WTC11 (cell line): ENCODE measurements around the gene ECHDC3. TPM values are rescaled to one million over a fixed set of nuclear protein-coding genes. Genes with fewer than 3 reads are reported as not detected.
"Not testable (repeated sequence)": the region's sequence is repeated elsewhere in the genome, so short reads cannot be mapped to it uniquely, and the experiment has no call there.

Source experiments
- ATAC-seq: fragments of 200-7000 bp; cut with Tn5 transposase; 2 replicates; pipeline ENCODE4 v1.10.0; 2021; ENCODE audit warnings: mild to moderate bottlenecking, moderate library complexity
- CTCF ChIA-PET: fragments of 300-600 bp; sonication (Branson Sonifier 250); formaldehyde crosslinking; loops from one replicate; lab custom pipeline; 2021; ENCODE audit warnings: antibody characterized with exemption; lab: Charles Lee
- POLR2A ChIA-PET: fragments of 350-600 bp; sonication (Branson Sonifier 250); formaldehyde crosslinking; loops from one replicate; lab custom pipeline; 2021; ENCODE audit warnings: antibody characterized with exemption; lab: Charles Lee
- DNase-seq: peaks from one replicate; pipeline ENCODE4 v3.0.0; 2021; ENCODE audit warnings: low spot score
- H3K27ac Mint-ChIP-seq: 2 replicates; pipeline ENCODE4 v1.8.0; 2021; ENCODE audit warnings: mixed read lengths
- H3K27me3 Mint-ChIP-seq: 2 replicates; pipeline ENCODE4 v1.8.0; 2021; ENCODE audit warnings: low read depth, mild to moderate bottlenecking, moderate library complexity, mixed read lengths
- H3K36me3 Mint-ChIP-seq: 2 replicates; pipeline ENCODE4 v1.8.0; 2021; ENCODE audit warnings: mixed read lengths
- H3K4me1 Mint-ChIP-seq: 2 replicates; pipeline ENCODE4 v1.8.0; 2022; ENCODE audit warnings: mixed read lengths
- H3K4me3 Mint-ChIP-seq: 2 replicates; pipeline ENCODE4 v1.8.0; 2021; ENCODE audit warnings: mild to moderate bottlenecking, moderate library complexity, mixed read lengths
- H3K9me3 Mint-ChIP-seq: 2 replicates; pipeline ENCODE4 v1.8.0; 2021; ENCODE audit warnings: mixed read lengths
- AR ChIP-seq: fragments of 250-450 bp; sonication (Bioruptor Pico); IDR thresholded peaks from 2 replicates; pipeline ENCODE4 v1.9.0; 2021; ENCODE audit warnings: mild to moderate bottlenecking
- ATF6 ChIP-seq: sonication (generic); formaldehyde crosslinking; IDR thresholded peaks from 2 replicates; pipeline ENCODE4 v1.8.1; 2023; ENCODE audit warnings: mild to moderate bottlenecking, missing genetic modification reagents
- CREB1 ChIP-seq: sonication (generic); formaldehyde crosslinking; IDR thresholded peaks from 2 replicates; pipeline ENCODE4 v1.8.0; 2023; ENCODE audit warnings: mild to moderate bottlenecking, missing genetic modification reagents
- E2F4 ChIP-seq: sonication (generic); formaldehyde crosslinking; IDR thresholded peaks from 2 replicates; pipeline ENCODE4 v1.8.1; 2022; ENCODE audit warnings: low read depth, mild to moderate bottlenecking, moderate library complexity, missing genetic modification reagents, borderline replicate concordance
- EMX1 ChIP-seq: fragments of 250-450 bp; sonication (Bioruptor Pico); IDR thresholded peaks from 2 replicates; pipeline ENCODE4 v1.8.0; 2021; ENCODE audit warnings: mild to moderate bottlenecking
- ETV6 ChIP-seq: sonication (generic); formaldehyde crosslinking; IDR thresholded peaks from 2 replicates; pipeline ENCODE4 v1.8.1; 2022; ENCODE audit warnings: mild to moderate bottlenecking, missing genetic modification reagents
- FOXJ3 ChIP-seq: sonication (generic); formaldehyde crosslinking; IDR thresholded peaks from 2 replicates; pipeline ENCODE4 v1.9.0; 2021; ENCODE audit warnings: missing genetic modification reagents, mild to moderate bottlenecking, borderline replicate concordance
- FOXK1 ChIP-seq: sonication (generic); formaldehyde crosslinking; IDR thresholded peaks from 2 replicates; pipeline ENCODE4 v1.8.0; 2022; ENCODE audit warnings: mild to moderate bottlenecking, moderate library complexity, missing genetic modification reagents
- FOXP4 ChIP-seq: sonication (generic); formaldehyde crosslinking; IDR thresholded peaks from 2 replicates; pipeline ENCODE4 v1.8.0; 2022; ENCODE audit warnings: mild to moderate bottlenecking, missing genetic modification reagents
- HMGA2 ChIP-seq: fragments of 250-450 bp; sonication (Bioruptor Pico); IDR thresholded peaks from 2 replicates; pipeline ENCODE4 v1.4.0; 2021; ENCODE audit warnings: mild to moderate bottlenecking, moderate library complexity
- IRF1 ChIP-seq: sonication (generic); formaldehyde crosslinking; IDR thresholded peaks from 2 replicates; pipeline ENCODE4 v1.8.0; 2023; ENCODE audit warnings: missing genetic modification reagents
- JAZF1 ChIP-seq: fragments of 250-450 bp; sonication (Bioruptor Pico); IDR thresholded peaks from 2 replicates; pipeline ENCODE4 v1.9.0; 2021; ENCODE audit warnings: moderate library complexity, mild to moderate bottlenecking, inconsistent platforms
- MLX ChIP-seq: sonication (generic); formaldehyde crosslinking; IDR thresholded peaks from 2 replicates; pipeline ENCODE4 v1.8.1; 2023; ENCODE audit warnings: mild to moderate bottlenecking, missing genetic modification reagents, moderate library complexity
- NFYB ChIP-seq: sonication (generic); formaldehyde crosslinking; conservative IDR thresholded peaks from 2 replicates; pipeline ENCODE4 v1.8.0; 2022; ENCODE audit warnings: low read depth, missing genetic modification reagents
- NR1H2 ChIP-seq: sonication (generic); formaldehyde crosslinking; IDR thresholded peaks from 2 replicates; pipeline ENCODE4 v1.9.0; 2021; ENCODE audit warnings: mild to moderate bottlenecking, moderate library complexity, missing genetic modification reagents
- NR3C1 ChIP-seq: sonication (generic); formaldehyde crosslinking; conservative IDR thresholded peaks from 2 replicates; pipeline ENCODE4 v1.8.1; 2023; ENCODE audit warnings: low read depth, mild to moderate bottlenecking, missing genetic modification reagents
- PRDM15 ChIP-seq: sonication (generic); formaldehyde crosslinking; IDR thresholded peaks from 2 replicates; pipeline ENCODE4 v1.8.0; 2022; ENCODE audit warnings: missing genetic modification reagents
- SMAD4 ChIP-seq: sonication (generic); formaldehyde crosslinking; IDR thresholded peaks from 2 replicates; pipeline ENCODE4 v1.8.0; 2022; ENCODE audit warnings: mild to moderate bottlenecking, missing genetic modification reagents
- ZNF219 ChIP-seq: sonication (generic); formaldehyde crosslinking; IDR thresholded peaks from 2 replicates; pipeline ENCODE4 v1.8.0; 2023; ENCODE audit warnings: missing genetic modification reagents, mild to moderate bottlenecking, borderline replicate concordance
- ZNF396 ChIP-seq: fragments of 250-450 bp; sonication (Bioruptor Pico); IDR thresholded peaks from 2 replicates; pipeline ENCODE4 v1.8.0; 2021; ENCODE audit warnings: mild to moderate bottlenecking, moderate library complexity, borderline replicate concordance
- total RNA-seq: library from RNA; stranded (reverse); gene quantifications from 3 replicates; pipeline ENCODE4 v1.2.3, GENCODE V29; 2021

ECHDC3 gene
- total RNA-seq, 1 experiment from 2014 or later, result 17.1 TPM

- Mint-ChIP-seq H3K9me3 (peaks cover 22% of the 10 kb centered on the region), H3K27ac (peak overlapping the region; percentile 83), H3K27me3 (peaks cover 36% of the 10 kb centered on the region), H3K4me3 (peak overlapping the region; percentile 69), H3K36me3 (peaks cover 22% of the 10 kb centered on the region), H3K4me1 (peaks cover 16% of the 10 kb centered on the region)
- POLR2A ChIA-PET, DNase-seq, ATAC-seq, CTCF ChIA-PET: not testable (repeated sequence)
Measured at GRCh38 chr10:11737258-11738032, 4.7 kb upstream of the ECHDC3 start.

GRCh38 chr10:11740907-11741306, 1.3 kb upstream of the ECHDC3 start:
- Mint-ChIP-seq H3K9me3 (peaks cover 29% of the 10 kb centered on the region), H3K36me3 (peaks cover 26% of the 10 kb centered on the region), H3K27me3 (peaks cover 42% of the 10 kb centered on the region), H3K27ac (no peak overlapping the region)
- POLR2A ChIA-PET, result no interaction called here
- no peak for ATAC-seq
- no peak for TF ChIP-seq PRDM15
- no peak for TF ChIP-seq ZNF396
- no peak for TF ChIP-seq EMX1 (CRISPR knock-in tag)
- no peak for TF ChIP-seq ZNF219 (CRISPR knock-in tag)
- TF ChIP-seq ETV6 (CRISPR knock-in tag), result no peak
- TF ChIP-seq CREB1 (CRISPR knock-in tag), result no peak
- no peak for TF ChIP-seq SMAD4 (CRISPR knock-in tag)
- no peak for TF ChIP-seq ATF6 (CRISPR knock-in tag)
- no peak for TF ChIP-seq NFYB (CRISPR knock-in tag)
- no peak for TF ChIP-seq E2F4 (CRISPR knock-in tag)
- no peak for TF ChIP-seq HMGA2 (CRISPR knock-in tag)
- TF ChIP-seq FOXK1, result no peak
- no peak for TF ChIP-seq MLX (CRISPR knock-in tag)
- TF ChIP-seq NR1H2 (CRISPR knock-in tag), result no peak
- TF ChIP-seq NR3C1, result no peak
- TF ChIP-seq FOXJ3 (CRISPR knock-in tag), result no peak
- TF ChIP-seq FOXP4 (CRISPR knock-in tag), result no peak
- TF ChIP-seq IRF1 (CRISPR knock-in tag), result no peak
- TF ChIP-seq AR (CRISPR knock-in tag), result no peak
- no peak for TF ChIP-seq JAZF1 (CRISPR knock-in tag)
- TF ChIP-seq, all 79 proteins: peak for 0
- peaks cover 20% of the 10 kb centered on the region for H3K4me1 Mint-ChIP-seq
- CTCF ChIA-PET, result interaction anchor here (1.2 kb wide), 2 partner anchors 16 to 17 kb away, joined by 3 to 4 read pairs; no protein-coding TSS in a partner anchor
- DNase-seq, result no peak
- no peak overlapping the region for H3K4me3 Mint-ChIP-seq
